OCI-M2 (cell line): ENCODE measurements around the gene EPHB6.
A peak's percentile ranks its signal among the peaks of the same experiment; 100 is the strongest.

Source experiments
- DNase-seq: peaks from one replicate; lab custom pipeline; 2025; ENCODE audit not compliant: unreplicated experiment; lab: John Stamatoyannopoulos, UW

EPHB6 gene

DNA sequence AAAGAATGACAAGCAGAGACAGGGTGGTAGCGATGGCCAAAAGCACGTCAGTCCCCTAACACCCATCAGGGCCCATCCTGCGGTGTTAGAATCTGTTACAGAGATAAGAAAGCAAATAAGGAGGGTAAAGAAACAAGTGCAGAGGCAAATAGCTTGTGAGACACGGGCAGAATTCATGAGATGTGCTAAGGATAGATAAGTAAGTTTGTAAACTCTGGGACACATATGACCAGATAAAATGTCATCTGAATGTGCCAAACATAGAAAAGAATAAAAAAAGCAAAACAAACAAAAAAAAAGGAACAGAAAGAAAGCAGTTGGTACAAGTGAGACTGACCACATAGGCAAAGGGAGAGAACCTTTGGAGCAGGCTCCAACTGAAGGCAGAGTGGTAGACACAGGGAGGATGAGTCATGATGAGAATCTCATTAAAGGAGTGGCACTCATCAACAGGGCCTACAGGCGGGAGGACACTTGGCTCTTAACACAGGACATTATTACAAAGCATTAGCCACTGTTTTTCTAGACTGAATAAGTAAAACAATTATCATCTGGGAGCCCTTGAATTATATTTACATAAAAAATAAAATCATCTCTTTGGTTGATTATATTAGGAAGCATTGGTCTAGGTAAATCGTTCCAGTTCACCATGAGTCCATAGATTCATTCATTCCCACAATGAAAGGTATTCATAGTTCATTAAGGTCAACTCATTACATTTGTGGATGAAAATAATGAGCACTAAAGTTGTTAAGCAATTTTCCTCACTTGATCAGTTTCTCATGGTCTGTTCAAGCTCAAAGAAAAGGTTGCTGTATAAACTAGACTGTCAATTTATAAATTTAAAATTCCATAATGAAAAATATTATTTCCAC is 21.5 kb upstream of the EPHB6 start:
- no peak for DNase-seq

- DNase-seq, result no peak
These were observed 19.4 kb upstream of the EPHB6 start for GRCh38 chr7:142835487-142835886.

DNA sequence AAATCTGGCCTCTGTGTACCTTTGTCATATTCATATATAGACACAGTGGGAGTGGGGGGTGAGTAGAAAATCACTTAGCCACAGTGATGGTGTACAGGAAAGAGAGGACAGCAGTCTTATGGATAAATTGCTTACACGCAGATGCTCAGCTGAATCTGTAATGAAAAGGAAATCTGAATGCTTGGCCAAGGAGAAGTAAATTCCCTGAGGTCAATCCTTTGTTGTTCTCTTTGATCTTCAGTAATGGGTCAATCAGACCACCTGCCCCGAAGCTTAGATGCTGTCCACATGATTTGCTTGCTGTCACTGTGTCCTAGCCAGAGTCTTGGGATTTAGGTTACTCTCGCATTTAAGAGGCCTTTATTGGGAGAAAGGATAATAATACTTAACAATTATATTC is 18.4 kb upstream of the EPHB6 start:
- DNase-seq, result no peak

GRCh38 chr7:142838461-142839213 is 16.2 kb upstream of the EPHB6 start:
- DNase-seq, result no peak

DNA sequence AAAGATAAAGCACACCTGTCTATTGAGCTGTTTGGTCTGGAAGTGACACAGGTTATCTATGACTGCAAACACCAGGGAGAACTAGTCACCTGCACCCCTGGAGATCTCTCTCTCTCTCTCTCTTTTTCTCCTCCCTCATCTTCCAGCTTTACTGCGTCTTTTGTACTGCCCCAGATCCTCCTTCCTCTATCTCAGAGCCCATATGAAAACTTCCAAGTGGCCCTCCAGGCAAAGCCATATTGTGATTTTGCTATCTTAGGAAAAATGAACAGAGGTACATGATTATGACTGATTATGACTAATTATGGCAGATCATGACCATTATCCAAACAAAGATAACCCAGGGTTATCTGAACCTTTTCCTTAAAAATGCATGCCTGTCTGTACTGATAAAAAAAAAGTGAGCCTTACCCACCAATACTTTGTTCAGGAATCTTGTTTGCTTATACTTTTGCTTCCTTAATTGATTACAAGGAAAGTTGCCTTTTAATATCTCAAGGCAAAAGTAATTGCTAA is 12.6 kb upstream of the EPHB6 start:
- DNase-seq, result no peak

DNA sequence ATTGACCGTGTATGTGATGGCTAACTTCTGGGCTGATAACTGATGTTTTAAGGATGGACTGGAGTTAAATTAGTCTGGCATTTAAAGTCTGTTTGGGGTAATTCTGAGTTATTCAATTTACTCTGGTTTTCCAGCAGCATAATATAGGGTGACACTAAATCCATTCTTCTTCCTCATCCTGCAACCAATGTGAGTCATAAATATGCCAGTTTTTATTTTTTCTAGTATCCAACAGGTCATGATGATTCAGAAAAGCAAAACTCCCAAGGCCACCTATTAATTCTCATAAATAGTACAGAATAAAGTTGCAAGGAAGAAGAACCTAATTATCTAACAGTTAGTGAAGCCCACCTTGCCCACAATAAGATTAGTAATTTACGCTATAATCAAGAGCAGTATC is 7.5 kb upstream of the EPHB6 start:
- no peak for DNase-seq

DNA sequence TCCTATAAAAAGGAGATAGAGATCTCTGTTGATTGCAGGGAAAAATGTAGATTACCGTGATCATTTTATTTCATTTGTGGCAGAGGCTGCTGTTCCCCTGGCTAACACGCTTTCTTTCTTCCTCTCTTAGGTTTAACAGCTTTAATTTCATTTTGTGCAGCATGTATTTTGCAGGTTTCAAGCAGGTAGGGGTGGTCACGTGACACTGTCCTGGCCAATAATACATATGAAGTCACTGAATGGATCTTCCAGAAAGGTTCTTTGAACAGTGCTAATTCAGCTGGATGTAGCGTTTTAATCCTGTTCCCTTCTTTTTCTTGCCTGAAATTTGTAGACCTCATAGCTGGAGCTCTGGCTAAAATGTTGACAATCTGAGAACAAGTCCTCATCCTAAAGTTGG is 3.6 kb upstream of the EPHB6 start:
- no peak for DNase-seq

DNA sequence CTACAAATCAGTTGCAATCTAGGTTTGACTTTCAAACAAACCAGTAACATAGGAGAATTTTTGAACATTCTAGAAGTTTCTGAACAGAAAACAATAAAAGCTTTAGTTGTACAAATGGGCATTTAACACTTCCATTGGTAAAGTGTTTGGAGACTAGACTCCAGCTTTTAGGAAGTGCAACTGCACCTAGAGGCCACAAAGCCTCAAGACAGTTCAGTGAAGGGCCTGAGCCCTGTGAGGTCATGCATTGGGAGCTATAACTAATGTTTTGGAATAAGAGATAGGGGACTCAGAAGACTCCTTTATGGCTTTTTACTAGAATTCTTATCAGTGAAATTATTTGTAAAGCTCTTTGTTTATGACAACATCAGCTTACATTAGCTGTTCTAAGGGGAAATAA is 3.0 kb upstream of the EPHB6 start:
- no peak for DNase-seq

GRCh38 chr7:142853739-142854371 is 1.0 kb upstream of the EPHB6 start:
- peak; percentile 89 for DNase-seq

DNA sequence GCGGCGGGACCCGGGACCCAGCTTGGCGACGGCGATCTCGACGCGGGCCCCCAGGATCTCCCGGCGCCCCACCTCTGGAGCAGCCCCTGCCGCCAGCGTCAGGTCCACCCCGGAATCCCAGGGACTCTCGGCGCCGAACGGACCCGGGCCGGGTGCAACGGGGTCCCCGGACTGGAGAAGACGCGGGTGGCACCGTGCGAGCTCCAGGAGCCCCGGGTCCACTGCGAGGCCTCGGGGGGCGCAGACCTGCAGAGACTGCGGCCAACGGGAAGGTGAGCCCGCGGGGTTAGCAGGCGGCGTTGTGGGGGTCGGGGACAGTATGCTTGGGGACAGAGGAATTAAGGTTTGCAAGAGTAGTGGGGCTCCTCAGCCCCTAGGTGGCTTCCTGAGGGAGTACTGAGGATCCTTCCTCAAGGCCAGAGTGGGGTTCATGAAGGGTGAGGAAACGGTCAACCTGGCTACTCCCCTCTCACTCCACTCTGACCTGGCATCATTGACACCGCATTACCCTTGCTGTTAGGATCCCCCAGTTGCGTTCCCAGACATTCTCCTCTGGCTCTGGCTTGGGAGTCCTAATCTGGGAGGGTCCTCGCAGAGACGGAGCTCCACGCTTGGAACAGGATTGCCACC is 353 bp downstream of the EPHB6 start:
- no peak for DNase-seq

DNA sequence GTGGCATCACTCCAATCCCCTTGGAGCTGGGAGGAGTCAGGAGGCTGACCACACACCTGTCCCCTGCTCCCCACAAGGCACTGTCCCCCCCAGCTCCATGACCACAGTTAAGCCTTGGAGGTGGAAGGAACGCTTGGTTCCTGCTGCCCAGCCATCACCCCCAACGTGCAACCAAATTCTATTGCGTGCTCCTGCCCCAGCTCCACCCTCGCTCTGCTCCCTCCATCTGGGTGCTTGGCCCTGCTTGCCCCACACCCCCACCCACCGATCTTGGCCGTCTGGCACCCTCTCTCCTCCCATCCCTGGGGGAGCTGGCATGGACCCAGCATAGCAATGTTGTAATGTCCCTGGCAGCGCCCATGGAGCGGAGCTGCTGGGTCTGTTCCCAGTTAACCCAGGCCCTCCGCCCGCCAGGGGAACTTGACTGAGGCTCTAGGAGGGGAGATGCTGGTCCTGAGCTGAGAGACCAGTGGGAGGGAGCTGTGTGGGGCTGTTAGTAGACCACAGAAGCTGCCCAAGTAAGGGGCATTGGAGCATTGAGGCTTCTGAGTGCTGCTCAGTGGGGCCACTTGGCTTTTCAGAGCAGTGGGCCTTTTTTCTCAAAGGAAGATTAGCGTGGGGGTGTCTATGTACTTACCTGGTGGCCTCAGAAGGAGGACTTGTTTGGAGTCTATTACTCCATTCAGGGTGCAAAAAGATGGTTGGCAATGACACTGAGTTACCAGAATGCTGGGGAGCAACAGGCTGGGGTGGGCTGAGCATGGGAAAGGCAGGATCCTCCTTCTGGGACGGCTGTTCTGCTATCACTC is 1.1 kb downstream of the EPHB6 start:
- DNase-seq, result no peak

- DNase-seq, result no peak
These were observed 1.8 kb downstream of the EPHB6 start for GRCh38 chr7:142856565-142857245.

GRCh38 chr7:142857625-142858024 is 2.7 kb downstream of the EPHB6 start:
- no peak for DNase-seq

DNA sequence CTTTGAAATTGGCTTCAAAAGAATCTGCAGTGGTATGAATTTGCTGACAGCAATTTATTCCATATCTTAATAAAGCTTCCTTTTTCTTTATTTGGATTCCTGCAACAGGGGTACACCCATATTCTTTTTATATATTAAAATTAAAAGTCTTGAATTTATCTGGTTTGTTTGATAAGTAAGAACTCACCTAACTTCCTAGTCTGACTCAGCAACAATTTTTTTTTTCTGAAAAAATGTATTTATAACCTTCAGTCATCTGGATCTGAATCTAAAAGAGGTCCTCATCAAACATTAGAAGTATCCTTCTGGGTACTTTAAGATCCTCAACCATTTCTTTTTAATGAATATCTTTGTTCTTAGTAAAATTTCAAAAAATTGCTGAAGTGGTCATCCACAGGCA is 4.5 kb downstream of the EPHB6 start:
- DNase-seq, result no peak

GRCh38 chr7:142859829-142860228 is 5.0 kb downstream of the EPHB6 start:
- DNase-seq, result no peak

GRCh38 chr7:142860968-142861367 is 6.1 kb downstream of the EPHB6 start:
- DNase-seq, result no peak

GRCh38 chr7:142862351-142862750 is 7.5 kb downstream of the EPHB6 start:
- DNase-seq, result no peak

DNA sequence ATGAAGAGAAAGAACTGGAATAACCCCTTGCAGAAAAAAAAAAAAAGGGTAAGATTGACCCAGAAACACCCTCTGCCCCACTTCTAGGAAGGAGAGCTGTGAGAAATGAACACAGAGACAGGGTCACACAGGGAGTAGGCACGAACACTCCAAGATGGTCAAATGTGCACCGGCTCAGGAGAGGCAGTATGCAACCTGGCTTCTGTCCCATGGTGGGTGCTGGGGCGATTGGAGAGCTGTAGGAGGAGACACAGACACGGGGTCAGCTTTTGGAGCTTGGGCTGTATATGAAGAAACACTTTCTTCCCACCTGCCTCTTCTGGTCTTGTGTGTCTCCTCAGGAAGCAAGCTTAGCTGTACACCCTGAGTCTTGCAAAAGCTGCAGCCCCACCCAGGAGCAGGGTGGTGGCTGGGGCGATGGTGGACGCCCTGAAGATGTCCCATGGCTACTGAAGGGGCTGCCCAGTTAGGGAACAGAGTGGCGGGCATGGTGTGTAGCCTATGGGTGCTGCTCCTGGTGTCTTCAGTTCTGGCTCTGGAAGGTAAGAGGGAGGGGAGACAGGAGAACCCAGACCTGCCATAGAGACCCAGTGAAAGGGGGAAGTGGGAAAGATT is 8.0 kb downstream of the EPHB6 start:
- DNase-seq, result no peak

DNA sequence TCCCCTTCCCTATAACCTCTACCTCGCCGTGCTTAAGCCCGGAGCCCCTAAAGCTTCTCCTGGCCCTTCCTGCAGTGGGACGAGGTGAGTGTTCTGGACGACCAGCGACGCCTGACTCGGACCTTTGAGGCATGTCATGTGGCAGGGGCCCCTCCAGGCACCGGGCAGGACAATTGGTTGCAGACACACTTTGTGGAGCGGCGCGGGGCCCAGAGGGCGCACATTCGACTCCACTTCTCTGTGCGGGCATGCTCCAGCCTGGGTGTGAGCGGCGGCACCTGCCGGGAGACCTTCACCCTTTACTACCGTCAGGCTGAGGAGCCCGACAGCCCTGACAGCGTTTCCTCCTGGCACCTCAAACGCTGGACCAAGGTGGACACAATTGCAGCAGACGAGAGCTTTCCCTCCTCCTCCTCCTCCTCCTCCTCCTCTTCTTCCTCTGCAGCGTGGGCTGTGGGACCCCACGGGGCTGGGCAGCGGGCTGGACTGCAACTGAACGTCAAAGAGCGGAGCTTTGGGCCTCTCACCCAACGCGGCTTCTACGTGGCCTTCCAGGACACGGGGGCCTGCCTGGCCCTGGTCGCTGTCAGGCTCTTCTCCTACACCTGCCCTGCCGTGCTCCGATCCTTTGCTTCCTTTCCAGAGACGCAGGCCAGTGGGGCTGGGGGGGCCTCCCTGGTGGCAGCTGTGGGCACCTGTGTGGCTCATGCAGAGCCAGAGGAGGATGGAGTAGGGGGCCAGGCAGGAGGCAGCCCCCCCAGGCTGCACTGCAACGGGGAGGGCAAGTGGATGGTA is 9.2 kb downstream of the EPHB6 start:
- DNase-seq, result no peak
